GM19438 (cell line): ENCODE measurements around the gene DAZL.
"Not testable (repeated sequence)": the region's sequence is repeated elsewhere in the genome, so short reads cannot be mapped to it uniquely, and the experiment has no call there.

Experiments
- ATAC-seq: cut with Tn5 transposase; IDR thresholded peaks from one replicate; pipeline ENCODE4 v1.9.1; 2021; ENCODE audit warnings: low read depth; ENCODE audit not compliant: unreplicated experiment

Gene DAZL, protein sequence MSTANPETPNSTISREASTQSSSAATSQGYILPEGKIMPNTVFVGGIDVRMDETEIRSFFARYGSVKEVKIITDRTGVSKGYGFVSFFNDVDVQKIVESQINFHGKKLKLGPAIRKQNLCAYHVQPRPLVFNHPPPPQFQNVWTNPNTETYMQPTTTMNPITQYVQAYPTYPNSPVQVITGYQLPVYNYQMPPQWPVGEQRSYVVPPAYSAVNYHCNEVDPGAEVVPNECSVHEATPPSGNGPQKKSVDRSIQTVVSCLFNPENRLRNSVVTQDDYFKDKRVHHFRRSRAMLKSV

DNA sequence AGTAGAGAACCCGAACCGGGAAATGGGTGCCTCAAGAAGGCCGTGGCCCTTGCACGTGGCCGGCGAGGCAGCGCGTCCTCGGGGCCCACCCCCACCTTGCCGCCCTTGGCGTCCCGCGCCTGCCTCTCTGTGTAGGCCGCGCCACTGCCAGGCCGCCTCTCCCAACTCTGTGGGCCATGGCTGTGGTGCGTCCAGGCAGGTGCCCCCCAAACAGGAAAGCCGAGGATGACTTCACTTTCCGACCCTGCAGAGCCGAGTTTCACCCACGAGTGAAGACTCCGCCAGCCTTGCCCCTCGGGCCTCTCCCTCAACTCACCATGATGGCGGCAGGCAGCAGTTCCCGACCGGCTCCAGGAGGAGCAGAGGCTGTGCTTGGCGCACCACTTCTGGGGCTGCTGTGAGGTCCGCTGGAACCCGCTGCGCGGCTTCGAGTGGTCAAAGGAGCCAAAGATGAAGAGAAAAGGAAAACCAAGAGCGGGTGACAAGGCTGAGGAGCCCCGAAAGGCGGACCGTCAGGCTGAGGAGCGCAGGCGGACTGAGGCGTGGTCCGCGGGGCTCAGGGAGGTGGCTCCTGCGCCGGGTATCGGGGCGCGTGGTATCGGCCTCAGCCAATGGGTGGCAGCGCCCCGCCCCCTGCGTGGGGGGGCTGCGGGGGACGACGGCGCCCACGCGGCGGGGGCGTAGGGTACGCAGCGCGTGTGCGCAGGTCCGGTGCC lies at the start of gene DAZL:
DAZL (minus strand) TSS at position 537 of the 716 bp plus-strand sequence; CDS start at position 319, 218 bp downstream.
- no peak for ATAC-seq

DNA sequence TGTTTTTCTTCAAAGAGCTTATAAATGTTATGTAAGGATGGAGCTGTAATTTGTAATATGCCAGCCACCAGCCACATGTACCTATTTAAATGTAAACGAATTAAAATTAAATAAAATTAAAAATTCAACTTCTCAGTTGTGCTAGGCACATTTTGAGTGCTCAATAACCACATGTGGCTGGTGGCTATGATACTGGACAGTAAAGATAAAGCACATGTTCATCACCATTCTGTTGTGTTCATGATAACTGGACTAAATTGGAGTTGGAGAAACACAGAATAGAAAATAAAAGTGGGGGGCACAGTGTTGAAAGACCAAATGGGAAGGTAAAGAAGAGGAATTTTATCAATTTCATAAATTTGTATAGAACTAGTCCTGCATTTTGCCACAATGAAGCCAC lies 49.8 kb upstream of the DAZL start:
- no peak for ATAC-seq

DNA sequence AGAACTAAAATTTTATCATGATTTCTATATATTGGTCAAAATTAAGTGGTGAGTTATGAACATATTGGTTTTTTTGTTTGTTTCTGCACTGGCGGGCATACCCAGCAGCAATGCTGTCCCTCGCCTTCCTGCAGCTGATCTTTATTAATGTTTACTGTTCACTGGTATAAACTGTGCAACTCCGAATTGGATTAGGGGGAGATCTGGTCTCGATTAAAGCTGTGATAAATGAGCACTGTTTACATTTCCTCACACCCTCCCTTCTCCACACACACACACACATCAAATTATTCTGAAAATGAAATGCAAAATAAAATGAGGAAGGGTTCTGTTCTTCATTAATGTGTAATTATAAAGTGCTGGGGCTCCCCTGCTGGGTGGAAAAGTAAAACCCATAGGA lies 48.5 kb upstream of the DAZL start:
- no peak for ATAC-seq

DNA sequence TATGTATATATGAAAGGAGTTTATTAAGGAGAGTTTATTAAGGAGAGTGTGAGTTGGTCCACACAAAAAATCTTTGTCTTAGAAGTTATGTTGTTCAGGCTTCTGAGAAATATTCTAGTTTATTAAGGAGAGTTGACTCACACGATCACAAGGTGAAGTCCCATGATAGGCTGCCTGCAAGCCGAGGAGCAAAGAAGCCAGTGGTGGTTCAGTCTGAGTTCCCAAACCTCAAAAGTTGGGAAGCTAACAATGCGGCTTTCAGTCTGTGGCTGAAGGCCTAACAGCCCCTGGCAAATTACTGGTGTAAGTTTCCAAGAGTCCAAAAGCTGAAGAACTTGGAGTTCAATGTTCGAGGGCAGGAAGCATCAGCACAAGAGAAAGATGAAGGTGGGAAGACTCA lies 42.4 kb upstream of the DAZL start:
- no peak for ATAC-seq

DNA sequence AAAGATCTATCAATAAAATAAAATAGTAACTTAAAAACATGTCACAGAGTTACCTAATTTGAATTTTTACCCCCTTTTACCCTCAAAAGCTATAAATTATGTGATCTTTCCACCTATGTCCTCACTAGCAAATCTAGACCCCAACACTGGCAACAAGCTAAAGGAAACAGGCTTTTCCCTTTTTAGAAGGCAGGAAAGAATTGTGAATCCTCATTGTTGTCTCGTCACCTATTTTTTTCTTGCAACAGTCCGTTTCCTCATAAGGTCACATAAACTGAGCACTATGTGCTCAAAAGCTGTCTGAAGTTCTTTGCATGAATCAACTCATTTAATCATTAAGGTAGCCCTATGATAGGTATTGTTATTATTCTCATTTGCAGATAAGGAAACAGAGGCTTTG lies 34.6 kb upstream of the DAZL start:
- no peak for ATAC-seq

DNA sequence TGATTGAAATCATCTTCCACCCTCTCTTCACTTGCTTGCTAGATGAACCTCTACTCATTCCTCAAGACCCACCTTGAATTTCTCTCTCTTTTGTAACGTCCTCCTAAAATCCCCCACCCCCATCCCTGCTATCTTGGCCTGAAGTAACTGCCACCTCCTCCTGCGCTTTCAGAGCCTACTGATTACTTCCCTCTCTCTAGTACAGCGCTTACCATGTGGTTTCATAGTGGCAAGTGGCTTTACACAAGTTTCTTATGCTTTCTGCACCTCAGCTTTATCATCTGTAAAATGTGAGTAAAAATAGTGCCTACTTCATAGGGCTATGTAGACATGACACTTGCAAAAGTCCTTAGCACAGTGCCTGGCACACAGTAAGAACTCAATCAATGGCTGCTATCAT lies 28.7 kb upstream of the DAZL start:
- ATAC-seq = no peak

DNA sequence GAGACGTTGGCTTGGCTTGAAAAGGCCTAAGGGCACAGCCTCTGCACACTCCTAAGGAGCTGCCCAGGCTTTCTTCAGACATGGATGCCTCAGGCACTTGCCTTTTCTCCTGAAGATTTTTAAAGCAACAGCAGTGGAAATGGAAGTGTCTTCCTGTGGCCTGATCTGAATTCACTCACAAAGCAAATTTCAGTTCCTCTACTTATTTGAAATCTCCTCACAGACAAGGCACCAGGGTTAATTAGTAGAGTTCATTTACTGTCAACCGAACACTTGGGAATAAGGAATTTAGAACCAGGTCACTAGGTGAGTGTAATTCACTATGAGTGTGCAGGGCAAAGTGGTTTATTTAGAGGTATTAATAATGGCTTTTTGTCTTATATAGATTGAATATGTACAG lies 27.2 kb upstream of the DAZL start:
- ATAC-seq = no peak

DNA sequence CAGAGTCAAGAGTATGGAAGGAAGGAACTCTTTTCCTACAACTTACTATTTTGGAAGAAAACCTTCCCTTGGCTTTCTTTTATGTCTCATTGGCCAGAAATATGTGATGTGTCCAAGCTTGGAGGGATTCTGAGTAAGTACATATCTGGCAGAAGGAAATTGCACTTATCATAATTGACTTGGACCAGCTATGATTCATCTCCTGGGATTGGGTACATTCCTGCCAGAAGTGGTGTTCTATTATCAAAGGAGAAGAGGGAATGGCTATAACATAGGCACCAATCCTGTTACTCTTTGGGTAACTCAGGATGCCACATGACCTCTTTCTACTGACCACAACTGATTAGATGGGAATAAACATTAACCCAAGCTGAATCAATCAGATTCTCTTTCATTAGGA lies 13.5 kb upstream of the DAZL start:
- no peak for ATAC-seq

DNA sequence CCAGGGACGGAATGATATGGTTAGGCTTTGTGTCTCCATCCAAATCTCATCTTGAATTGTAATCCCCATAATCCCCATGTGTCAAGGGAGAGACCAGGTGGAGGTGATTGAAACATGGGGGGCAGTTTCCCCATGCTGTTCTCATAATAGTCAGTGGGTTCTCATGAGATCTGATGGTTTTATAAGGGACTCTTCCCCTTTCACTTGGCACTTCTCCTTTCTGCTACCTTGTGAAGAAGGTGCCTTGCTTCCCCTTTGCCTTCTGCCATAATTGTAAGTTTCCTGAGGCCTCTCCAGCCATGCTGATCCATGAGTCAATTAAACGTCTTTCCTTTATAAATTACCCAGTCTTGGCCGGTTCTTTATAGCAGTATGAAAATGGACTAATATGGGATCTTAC lies 11.9 kb upstream of the DAZL start:
- not testable (repeated sequence) for ATAC-seq

DNA sequence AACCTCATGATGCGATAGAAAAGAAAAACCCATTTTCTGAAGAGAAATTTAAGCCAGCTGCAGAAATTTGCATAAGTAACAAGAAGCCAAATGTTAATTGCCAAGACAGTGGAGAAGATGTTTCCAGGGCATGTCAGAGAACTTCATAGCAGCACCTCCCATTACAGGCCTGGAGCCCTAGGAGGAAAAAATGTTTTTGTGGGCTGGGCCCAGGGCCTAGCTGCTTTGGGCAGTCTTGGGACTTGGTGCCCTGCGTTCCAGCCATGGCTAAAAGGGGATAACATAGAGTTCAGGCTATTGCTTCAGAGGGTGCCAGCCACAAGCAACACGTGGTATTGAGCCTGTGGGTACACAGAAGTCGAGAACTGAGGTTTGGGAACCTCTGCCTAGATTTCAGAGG lies 10.9 kb upstream of the DAZL start:
- no peak for ATAC-seq

DNA sequence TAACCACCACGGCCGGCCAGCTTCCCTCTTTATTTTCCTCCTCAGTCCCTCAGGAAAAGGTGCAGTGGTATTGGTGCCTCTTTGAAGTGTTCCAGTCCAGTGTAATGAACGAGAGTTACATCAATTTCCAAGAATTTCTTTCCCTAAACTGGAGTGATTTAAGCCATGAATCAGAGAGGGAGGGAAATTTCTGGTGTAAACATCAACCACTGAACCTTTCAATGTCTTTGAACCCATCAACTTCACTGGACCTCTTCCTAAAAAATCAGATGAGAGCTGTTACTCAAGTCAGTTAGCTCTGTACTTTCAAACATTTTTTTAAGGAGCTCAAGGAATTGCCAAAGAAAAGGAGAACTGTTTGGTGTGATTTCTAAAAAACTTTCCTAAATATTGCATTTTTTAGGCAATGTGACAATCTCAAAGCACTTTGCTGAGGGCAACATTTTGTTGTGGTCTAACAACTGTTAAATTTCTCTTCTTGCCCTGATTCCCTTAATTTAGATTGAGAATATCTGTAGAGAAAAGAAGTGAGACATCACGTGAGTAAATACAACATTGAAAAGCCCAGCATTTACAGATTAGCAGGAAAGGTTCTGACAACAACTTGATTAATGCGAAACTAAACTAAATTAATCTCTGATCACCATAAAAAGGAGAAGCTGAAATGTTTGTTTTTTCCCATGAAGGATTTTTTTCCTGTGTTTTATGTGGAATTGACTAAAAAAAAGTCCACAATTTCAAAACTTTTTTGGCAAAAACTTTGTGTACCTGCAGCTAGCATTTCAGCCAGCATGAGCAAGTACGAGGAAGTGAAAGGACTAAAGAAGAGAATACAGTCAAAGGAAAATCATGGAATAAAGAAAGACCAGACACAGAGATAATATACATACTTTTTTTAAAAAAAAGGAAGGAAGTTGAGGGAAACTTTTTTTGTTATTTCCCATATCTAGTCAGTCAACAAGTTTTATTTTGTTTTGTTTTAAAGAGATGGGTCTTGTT lies 9.1 kb upstream of the DAZL start:
- no peak for ATAC-seq

DNA sequence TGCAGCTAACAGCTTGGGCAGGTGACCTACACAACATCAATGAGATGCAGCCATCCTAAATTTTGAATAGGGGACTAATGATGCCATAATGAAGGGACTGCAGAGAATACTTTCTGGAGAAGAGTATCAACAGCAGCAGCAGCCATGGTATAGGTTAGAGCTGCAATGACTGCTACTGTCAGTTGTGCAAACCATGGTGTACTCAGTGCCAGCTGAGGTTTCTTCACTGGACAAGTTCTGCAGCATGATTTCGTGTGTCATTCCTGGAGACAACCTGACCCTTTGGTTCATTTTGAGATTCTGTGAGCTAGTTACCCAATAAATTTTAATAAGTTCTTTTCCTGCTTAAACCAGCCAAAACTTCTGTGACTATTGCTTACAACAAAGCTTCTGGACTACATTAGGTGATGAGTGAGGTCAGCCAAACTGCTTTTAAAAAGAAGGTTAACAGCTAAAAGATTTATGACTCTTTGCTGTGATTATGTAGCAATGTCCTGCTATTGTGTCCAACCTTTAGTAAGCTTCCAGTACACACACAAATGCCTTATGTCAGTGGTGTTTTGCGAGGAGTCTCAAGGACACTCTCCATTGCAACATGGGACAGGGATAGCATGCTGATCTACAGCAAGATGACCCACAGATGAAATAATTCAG lies 4.8 kb upstream of the DAZL start:
- no peak for ATAC-seq

DNA sequence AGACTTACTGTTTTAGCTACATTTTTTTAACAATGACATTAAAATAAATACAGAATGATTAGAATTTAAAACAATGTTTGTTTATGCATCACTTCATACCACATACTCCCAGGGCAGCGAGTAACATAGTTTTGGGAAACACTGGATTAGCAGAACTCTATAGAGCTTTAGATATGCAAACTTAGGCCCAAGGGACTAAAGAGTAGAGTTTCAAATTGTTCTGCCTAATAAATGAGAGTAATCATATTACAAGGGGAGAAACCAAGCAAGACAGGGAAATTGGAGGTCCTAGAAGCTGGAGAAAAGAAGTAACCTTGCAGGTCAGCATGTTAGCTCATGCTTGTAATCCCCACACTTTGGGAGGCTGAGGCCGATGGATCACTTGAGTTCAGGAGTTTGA lies 3.6 kb upstream of the DAZL start:
- ATAC-seq = no peak

DNA sequence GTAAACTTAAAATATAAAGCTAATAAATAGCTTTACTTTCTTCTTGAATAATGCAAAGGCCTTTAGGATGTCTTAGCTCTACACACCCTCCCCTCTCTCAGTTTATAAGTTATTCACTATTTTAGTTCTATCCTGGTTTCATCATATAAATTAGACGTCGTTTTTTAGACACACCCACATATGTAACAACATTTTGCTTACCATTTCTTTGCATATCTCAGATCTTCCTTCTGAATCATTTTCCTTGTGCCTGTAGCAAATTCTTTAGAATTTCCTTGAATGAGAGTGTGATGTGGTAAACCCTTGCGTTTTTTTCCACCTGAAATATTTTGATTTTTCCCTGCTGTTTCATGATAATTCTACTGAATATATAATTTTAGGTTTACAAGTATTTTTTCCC lies 2.5 kb upstream of the DAZL start:
- ATAC-seq = no peak

DNA sequence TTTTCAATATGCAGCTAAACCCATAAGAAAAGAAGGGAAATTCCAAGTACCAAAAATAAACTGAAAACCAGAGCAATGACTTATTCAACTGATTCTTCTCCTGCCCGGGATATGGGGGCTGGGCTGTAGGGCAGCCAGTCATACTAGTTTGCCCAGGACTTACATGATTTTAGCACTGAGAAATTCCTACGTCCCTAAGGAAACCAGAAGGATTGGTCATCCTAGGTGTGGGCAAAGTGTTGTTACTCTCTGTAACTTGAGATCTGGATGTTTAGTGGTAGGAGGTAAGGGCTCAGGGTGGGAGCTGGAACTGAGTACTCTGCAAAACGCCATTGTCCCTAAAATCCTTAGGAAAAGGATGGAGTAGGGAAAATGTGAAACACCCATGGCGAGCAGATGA lies 1.2 kb upstream of the DAZL start:
- ATAC-seq = no peak

DNA sequence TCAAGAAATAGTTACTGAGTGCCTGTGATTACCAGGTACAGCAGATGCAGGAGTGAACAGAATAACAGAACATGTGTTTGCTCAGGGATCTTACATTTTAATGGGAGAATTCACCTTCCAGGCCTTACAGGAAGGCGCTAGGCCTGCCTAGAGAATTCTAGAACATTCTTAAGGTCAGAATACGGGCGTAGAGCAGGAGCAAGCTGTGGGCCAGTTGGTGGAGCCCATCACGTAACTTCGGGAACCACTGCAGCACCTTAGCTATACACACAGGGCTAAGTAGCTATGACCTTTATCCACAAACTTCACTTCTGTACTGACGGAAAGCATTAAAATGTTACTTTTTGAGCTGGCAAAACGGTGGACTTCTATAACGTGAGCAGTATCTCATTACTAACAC lies 743 bp upstream of the DAZL start:
- ATAC-seq = no peak

DNA sequence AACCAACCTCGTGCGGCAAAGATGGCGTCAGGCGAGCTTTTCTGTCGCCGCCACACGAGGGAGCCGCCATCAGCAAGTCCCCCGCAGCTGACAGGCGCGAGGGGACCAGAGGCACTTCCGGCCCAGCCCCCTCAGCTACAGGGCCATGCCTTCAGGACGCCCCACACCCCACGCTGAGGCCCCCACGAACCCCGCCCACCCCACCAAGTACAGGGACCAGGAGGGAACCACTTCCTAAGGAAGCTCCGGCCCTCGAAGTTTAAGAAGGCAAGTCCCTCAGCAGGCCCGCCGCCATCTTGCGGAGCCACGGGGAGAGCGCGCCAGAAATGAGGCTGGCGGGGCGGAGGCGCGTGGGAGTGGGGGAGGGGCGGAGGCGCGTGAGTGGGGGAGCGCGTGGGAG lies 790 bp downstream of the DAZL start:
- ATAC-seq = no peak

DNA sequence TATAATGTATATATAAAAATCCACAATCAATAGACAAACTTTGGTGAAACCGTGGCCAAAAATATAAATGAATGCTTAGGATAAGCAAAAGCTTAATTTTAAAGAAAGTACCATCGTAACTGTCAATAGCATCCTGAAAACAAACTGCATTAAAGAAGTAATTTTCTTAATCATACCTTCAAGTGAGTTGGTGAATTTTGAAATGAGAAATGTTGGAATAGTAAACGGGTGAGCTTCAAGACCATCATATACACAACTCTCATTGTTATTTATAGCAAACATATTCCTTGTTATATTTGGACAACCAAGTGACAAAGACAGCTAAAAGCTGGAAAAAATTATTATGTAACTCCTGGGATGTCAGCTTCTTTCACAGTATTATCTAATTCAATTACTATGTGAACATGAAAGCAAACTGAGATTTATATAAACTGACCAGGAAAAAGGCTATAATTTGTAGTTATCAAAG lies 3.7 kb downstream of the DAZL start:
- ATAC-seq = no peak

DNA sequence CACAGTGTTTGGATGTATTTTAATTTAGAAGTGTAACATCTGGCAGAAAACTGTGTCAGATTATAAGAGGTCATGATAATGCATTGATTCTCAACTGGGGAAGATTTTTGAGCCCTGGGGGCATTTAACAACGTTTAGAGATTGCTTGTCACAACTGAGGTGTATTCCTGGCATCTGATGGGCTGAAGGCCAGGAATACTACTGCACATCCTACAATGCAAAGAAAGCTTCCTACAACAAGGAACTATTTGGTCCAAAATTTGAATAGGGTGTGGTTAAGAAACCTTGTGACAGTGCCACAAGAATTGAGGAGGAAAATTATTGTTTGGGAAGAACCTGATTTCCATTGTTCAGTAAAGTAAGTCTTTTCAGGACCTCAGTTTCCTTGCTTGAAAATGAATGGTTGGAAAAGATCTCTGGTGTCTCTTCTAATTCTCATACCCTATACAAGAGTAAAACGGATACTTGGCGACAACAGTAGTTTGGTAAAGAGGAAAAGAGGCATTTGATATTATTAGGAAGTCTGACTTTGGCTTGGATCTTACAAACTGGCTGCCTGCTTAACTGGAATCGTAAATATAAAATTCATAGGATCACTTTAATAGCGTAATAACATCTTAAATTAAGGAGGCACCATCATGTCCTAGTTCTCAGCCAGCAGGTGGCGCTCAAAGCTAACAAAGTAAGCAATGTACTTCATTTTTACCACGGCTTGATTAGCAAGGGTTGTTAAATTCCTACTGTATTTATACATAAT lies 4.3 kb downstream of the DAZL start:
- ATAC-seq = no peak

DNA sequence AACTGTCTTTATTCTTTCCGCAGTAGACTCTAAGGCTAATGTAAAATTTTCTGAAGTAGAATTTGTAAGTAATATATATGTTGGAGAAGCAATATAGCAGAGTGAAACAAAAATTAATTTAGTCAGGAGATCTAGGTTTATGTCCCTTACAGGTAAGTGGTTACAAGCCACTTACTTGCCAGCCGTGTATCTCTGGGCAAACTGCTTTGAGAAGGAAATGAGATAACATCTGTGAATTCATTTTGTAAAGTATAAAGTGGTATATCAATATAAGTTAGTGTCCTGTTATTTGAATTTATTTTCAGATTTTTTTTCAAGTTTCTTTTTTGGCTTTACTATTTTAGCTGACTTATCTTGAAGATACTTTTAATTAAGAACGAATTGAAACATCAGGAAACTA lies 5.5 kb downstream of the DAZL start:
- ATAC-seq = no peak
